KMS-11 (cell line): Measurements from ENCODE around the gene FBLL1.

Experiments used
- H2AFZ ChIP-seq: fragments of 200-600 bp; sonication (generic); 2 replicates; pipeline ENCODE4 v1.6.1; 2016; ENCODE audit warnings: antibody characterized with exemption, mixed run types, low read depth
- H3K27ac ChIP-seq: fragments of 200-600 bp; sonication (generic); 2 replicates; pipeline ENCODE4 v1.6.1; 2016; ENCODE audit warnings: mild to moderate bottlenecking, mixed run types
- H3K27me3 ChIP-seq: fragments of 200-600 bp; sonication (generic); 2 replicates; pipeline ENCODE4 v1.6.1; 2017; ENCODE audit warnings: mild to moderate bottlenecking, low read depth, mixed run types, moderate library complexity; ENCODE audit not compliant: insufficient read depth
- H3K36me3 ChIP-seq: fragments of 200-600 bp; sonication (generic); 2 replicates; pipeline ENCODE4 v1.6.1; 2017; ENCODE audit warnings: mild to moderate bottlenecking, mixed run types; ENCODE audit not compliant: insufficient read depth
- H3K4me1 ChIP-seq: fragments of 200-600 bp; sonication (generic); 2 replicates; pipeline ENCODE4 v1.6.1; 2016; ENCODE audit warnings: mild to moderate bottlenecking, low read depth, mixed run types; ENCODE audit not compliant: poor library complexity, severe bottlenecking
- H3K4me2 ChIP-seq: fragments of 200-600 bp; sonication (generic); 2 replicates; pipeline ENCODE4 v1.7.0; 2016; ENCODE audit warnings: mild to moderate bottlenecking, mixed run types
- H3K4me3 ChIP-seq: fragments of 200-600 bp; sonication (generic); IDR thresholded peaks from 2 replicates; pipeline ENCODE4 v1.6.1; 2017; ENCODE audit warnings: low read depth, low read length, mixed read lengths; ENCODE audit not compliant: insufficient read depth
- H3K79me2 ChIP-seq: fragments of 200-600 bp; sonication (generic); 2 replicates; pipeline ENCODE4 v1.6.1; 2016; ENCODE audit warnings: low read depth, mixed run types; ENCODE audit not compliant: insufficient read depth
- H3K9ac ChIP-seq: fragments of 200-600 bp; sonication (generic); 2 replicates; pipeline ENCODE4 v1.6.1; 2016; ENCODE audit warnings: mild to moderate bottlenecking, mixed run types
- H4K20me1 ChIP-seq: fragments of 200-600 bp; sonication (generic); 2 replicates; pipeline ENCODE4 v1.6.1; 2016; ENCODE audit warnings: mild to moderate bottlenecking, mixed run types; ENCODE audit not compliant: insufficient read depth
- TF ChIP-seq, protein P1 (sequence below): fragments of 200-600 bp; sonication (generic); conservative IDR thresholded peaks from 2 replicates; pipeline ENCODE4 v1.6.1; 2017; ENCODE audit warnings: low read depth, mild to moderate bottlenecking, antibody characterized with exemption, low read length, moderate library complexity, mixed read lengths

FBLL1 gene

DNA sequence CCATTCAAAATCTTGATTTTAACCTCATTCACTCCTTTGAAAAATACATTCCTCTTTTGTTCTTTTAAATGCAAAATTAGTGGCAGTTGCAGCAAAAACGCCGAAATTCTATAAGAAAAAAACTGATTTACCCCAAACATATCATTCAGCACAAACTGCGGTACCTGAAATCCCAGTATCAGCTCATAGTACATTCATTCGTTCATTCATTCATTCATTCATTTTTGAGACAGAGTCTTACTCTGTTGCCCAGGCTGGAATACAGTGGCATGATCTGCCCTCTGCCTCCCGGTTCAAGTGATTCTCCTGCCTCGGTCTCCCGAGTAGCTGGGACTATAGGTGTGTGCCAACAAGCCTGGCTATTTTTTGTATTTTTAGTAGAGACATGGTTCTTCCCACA lies 20.4 kb downstream of the FBLL1 start:
- no peaks in the 10 kb centered on the region for H3K79me2 ChIP-seq
- H3K27me3 ChIP-seq = no peaks in the 10 kb centered on the region
- no peak overlapping the region for H2AFZ ChIP-seq
- TF ChIP-seq, protein P1, sequence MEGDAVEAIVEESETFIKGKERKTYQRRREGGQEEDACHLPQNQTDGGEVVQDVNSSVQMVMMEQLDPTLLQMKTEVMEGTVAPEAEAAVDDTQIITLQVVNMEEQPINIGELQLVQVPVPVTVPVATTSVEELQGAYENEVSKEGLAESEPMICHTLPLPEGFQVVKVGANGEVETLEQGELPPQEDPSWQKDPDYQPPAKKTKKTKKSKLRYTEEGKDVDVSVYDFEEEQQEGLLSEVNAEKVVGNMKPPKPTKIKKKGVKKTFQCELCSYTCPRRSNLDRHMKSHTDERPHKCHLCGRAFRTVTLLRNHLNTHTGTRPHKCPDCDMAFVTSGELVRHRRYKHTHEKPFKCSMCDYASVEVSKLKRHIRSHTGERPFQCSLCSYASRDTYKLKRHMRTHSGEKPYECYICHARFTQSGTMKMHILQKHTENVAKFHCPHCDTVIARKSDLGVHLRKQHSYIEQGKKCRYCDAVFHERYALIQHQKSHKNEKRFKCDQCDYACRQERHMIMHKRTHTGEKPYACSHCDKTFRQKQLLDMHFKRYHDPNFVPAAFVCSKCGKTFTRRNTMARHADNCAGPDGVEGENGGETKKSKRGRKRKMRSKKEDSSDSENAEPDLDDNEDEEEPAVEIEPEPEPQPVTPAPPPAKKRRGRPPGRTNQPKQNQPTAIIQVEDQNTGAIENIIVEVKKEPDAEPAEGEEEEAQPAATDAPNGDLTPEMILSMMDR = no peak
- H3K27ac ChIP-seq = no peak overlapping the region
- no peaks in the 10 kb centered on the region for H3K4me1 ChIP-seq
- H3K4me3 ChIP-seq = no peak overlapping the region
- H3K4me2 ChIP-seq = no peak overlapping the region
- H3K36me3 ChIP-seq = no peaks in the 10 kb centered on the region
- H4K20me1 ChIP-seq = no peaks in the 10 kb centered on the region
- no peak overlapping the region for H3K9ac ChIP-seq

DNA sequence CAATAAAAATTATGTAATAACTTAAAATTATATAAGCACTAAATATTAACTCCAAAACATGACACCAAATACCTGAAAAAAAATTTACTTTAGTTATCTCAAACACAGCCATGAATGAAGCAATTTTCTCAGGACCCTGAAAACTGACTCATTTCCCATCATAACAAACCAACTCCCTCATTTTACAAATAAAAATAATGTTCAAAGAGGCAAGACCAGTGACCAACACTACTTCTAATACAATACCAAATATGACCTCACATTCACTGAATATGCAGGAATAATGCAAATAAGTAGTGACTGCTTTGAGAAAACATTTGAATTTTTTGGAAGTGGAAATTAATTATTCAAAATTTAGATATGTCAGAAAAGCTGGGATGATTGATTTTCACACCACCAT lies 21.6 kb downstream of the FBLL1 start:
- Histone ChIP-seq H3K4me2 (no peak overlapping the region), H3K27me3 (no peaks in the 10 kb centered on the region), H4K20me1 (no peaks in the 10 kb centered on the region), H3K27ac (no peak overlapping the region), H3K4me3 (no peak overlapping the region), H3K79me2 (no peaks in the 10 kb centered on the region), H2AFZ (no peak overlapping the region), H3K9ac (no peak overlapping the region), H3K36me3 (no peaks in the 10 kb centered on the region), H3K4me1 (no peaks in the 10 kb centered on the region)
- TF ChIP-seq, protein P1 = no peak

DNA sequence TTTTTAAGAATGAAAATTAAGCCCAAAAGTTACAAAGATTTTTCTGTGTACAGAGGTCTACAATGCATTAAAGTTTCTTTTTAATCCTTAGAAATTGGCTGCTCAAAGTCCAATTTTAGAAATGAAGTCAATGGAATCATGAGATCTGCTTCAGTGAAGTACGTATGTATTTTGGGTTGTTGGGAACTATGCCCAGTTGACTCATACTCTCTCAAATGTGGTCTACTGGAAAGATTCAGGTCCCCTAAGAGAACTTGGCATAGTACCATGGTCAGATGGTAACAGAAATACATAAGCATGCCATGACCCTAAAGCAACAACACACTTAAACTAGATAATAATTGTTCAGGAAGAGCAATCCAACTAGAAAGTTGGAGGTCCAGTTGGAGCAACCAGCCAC lies 23.0 kb downstream of the FBLL1 start:
- Histone ChIP-seq H3K79me2 (no peaks in the 10 kb centered on the region), H3K36me3 (no peaks in the 10 kb centered on the region), H2AFZ (no peak overlapping the region), H3K4me3 (no peak overlapping the region), H3K27me3 (no peaks in the 10 kb centered on the region), H3K4me2 (no peak overlapping the region), H3K4me1 (no peaks in the 10 kb centered on the region), H3K27ac (no peak overlapping the region), H3K9ac (no peak overlapping the region), H4K20me1 (no peaks in the 10 kb centered on the region)
- TF ChIP-seq, protein P1 = no peak

DNA sequence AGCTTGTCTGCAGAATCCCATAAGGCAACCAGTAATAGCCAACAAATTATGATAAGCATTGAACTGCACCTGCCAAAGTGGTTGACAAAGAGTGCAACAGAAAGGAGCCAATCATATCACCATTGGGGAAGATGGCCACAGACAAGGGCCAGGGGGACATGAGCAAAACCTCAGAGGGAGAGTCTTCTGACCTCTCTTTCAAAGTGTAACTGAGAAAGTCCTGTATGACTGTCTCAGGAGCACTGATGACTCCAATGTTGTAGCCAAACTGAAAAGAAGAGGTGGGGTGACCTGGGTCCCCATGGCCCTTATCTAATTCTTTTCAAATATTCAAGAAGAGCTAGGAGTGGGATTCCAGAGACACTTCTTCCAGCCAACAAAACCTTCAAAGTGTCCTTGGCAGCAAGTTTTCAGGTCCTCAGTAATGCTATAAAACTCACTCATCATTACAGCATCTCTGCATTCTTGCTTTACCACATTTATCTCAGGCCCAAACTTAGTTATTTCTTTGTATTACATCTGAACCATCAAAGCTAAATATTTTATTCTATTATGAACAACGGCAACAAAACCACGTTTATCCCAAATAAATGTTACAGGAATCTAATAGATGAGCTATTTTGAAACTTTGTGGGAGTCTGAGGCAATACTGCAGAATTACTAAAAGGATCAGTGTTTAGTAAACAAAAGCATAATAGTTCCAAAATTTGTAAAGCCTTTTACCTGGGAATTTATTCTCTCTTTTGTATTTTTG lies 24.4 kb downstream of the FBLL1 start:
- Histone ChIP-seq H3K9ac (no peak overlapping the region), H3K4me2 (no peak overlapping the region), H3K4me3 (no peak overlapping the region), H3K27ac (no peak overlapping the region), H3K79me2 (no peaks in the 10 kb centered on the region), H3K27me3 (no peaks in the 10 kb centered on the region), H3K36me3 (no peaks in the 10 kb centered on the region), H2AFZ (no peak overlapping the region), H4K20me1 (no peaks in the 10 kb centered on the region), H3K4me1 (no peaks in the 10 kb centered on the region)
- TF ChIP-seq, protein P1 = no peak
